Cerebellar cortex (tissue), 1 donor: ENCODE data around the gene METTL14.

Experiments
- DNase-seq: peaks from one replicate; pipeline ENCODE4 v3.0.0-alpha.2; 2015; ENCODE audit warnings: low spot score

The METTL14 gene

GRCh38 chr4:118759481-118759880 lies 74.3 kb downstream of the METTL14 start:
- DNase-seq, result no peak

- DNase-seq, result no peak
Measured at GRCh38 chr4:118760092-118760491, 74.9 kb downstream of the METTL14 start.

- DNase-seq, result no peak
Measured at GRCh38 chr4:118760493-118760892, 75.3 kb downstream of the METTL14 start.

GRCh38 chr4:118761397-118762016 lies 76.3 kb downstream of the METTL14 start:
- no peak for DNase-seq

- no peak for DNase-seq
Measured at GRCh38 chr4:118762155-118762554, 77.0 kb downstream of the METTL14 start.

GRCh38 chr4:118762730-118763477 lies 77.7 kb downstream of the METTL14 start:
- DNase-seq, result no peak
